ENCODE results near the gene MYL11. TPM values are rescaled to one million over a fixed set of nuclear protein-coding genes. Genes with fewer than 3 reads are reported as not detected.
A peak's percentile ranks its signal among the peaks of the same experiment; 100 is the strongest.

Gene MYL11
- total and polyA plus RNA-seq, 12 donors = 0.41 to 3.7 TPM; not detected in 10

GRCh38 chr16:30397776-30398660 lies 23.4 kb downstream of the MYL11 start:
- H3K4me3 ChIP-seq = no peak overlapping the region
- TF ChIP-seq CTCF (IDR thresholded peaks at IDR 0.05) = no peak
- peaks cover 0 to 19% (median 7%) of the 10 kb centered on the region in 9 donors for H3K36me3 ChIP-seq
- no peaks in the 10 kb centered on the region for H3K9me3 ChIP-seq
- DNase-seq (no peak), ATAC-seq (no peak)
- H3K4me1 ChIP-seq = peaks cover 4 to 41% (median 33%) of the 10 kb centered on the region in 9 donors
- H3K27me3 ChIP-seq = no peaks in the 10 kb centered on the region
- intact Hi-C loops (cut with DNase I) = loop anchor here in 1 of 10 donors (5.0 kb wide), 1 partner anchor 41 kb away; the partner anchor contains the start of gene CD2BP2
- H3K27ac ChIP-seq = no peak overlapping the region
- WGBS, 2 donors = 94 to 95% methylated on average over 42 of the region's 42 CpGs

GRCh38 chr16:30398661-30399434 lies 24.2 kb downstream of the MYL11 start:
- intact Hi-C loops (cut with DNase I) = loop anchor here in 1 of 10 donors (5.0 kb wide), 1 partner anchor 42 kb away; the partner anchor contains the start of gene CD2BP2
- DNase-seq (no peak), ATAC-seq (no peak)
- Histone ChIP-seq H3K9me3 (no peaks in the 10 kb centered on the region), H3K27ac (peak overlapping the region in 7 of 10 donors; percentile 85 to 96 (median 91)), H3K4me1 (peaks cover 4 to 39% (median 33%) of the 10 kb centered on the region in 9 donors), H3K4me3 (no peak overlapping the region), H3K27me3 (no peaks in the 10 kb centered on the region), H3K36me3 (peaks cover 0 to 19% (median 7%) of the 10 kb centered on the region in 9 donors)
- no peak for TF ChIP-seq CTCF (IDR thresholded peaks at IDR 0.05)
- WGBS, 2 donors = 82 to 83% methylated on average over 23 of the region's 23 CpGs

GRCh38 chr16:30399435-30400186 lies 25.0 kb downstream of the MYL11 start:
- Histone ChIP-seq H3K27ac (peak overlapping the region; percentile 24 to 96 (median 89)), H3K4me3 (peak overlapping the region; percentile 50 to 83 (median 70)), H3K36me3 (peaks cover 0 to 19% (median 7%) of the 10 kb centered on the region in 9 donors), H3K4me1 (peaks cover 4 to 32% (median 25%) of the 10 kb centered on the region in 9 donors), H3K9me3 (no peaks in the 10 kb centered on the region), H3K27me3 (no peaks in the 10 kb centered on the region)
- TF ChIP-seq CTCF (IDR thresholded peaks at IDR 0.05) = no peak
- DNase-seq = no peak
- intact Hi-C loops (cut with DNase I) = loop anchor here in 5 of 10 donors (5.0 to 10.0 kb wide), 5 partner anchors 42 to 325 kb away; partner anchors contain the start of genes TBX6 (in 3 of the 5), YPEL3 (in 3 of the 5), CD2BP2 (in 2 of the 5) and MAPK3 (in 1 of the 5)
- WGBS, 2 donors = 12 to 13% methylated on average over 12 of the region's 12 CpGs
- ATAC-seq = no peak
